Cardiac fibroblast (primary cell): ENCODE results near the gene ZNF524.
A peak's percentile ranks its signal among the peaks of the same experiment; 100 is the strongest.

Experiments used
- DNase-seq, 2 donors: peaks; one replicate each; pipeline versions ENCODE4 v3.0.0 to v3.0.0-alpha.2; 2010; ENCODE audit warnings: low read depth in 2 of 2
- H3K4me3 ChIP-seq, 2 donors: replicated peaks in 1 of 2; 1 replicate in 1 of 2; 2 replicates in 1 of 2; pipeline ENCODE4 v1.5.1; 2011; ENCODE audit warnings: low read depth in 2 of 2, low read length in 2 of 2, mild to moderate bottlenecking in 2 of 2, moderate library complexity in 1 of 2
- TF ChIP-seq, protein P1 (sequence below): IDR thresholded peaks from one replicate; pipeline ENCODE4 v1.5.1; 2011; ENCODE audit warnings: low read depth, mild to moderate bottlenecking, low read length, inconsistent platforms

ZNF524 gene, protein sequence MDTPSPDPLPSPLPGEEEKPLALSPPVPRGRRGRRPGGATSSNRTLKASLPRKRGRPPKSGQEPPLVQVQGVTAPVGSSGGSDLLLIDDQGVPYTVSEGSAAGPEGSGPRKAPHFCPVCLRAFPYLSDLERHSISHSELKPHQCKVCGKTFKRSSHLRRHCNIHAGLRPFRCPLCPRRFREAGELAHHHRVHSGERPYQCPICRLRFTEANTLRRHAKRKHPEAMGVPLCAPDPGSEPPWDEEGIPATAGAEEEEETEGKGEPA

DNA sequence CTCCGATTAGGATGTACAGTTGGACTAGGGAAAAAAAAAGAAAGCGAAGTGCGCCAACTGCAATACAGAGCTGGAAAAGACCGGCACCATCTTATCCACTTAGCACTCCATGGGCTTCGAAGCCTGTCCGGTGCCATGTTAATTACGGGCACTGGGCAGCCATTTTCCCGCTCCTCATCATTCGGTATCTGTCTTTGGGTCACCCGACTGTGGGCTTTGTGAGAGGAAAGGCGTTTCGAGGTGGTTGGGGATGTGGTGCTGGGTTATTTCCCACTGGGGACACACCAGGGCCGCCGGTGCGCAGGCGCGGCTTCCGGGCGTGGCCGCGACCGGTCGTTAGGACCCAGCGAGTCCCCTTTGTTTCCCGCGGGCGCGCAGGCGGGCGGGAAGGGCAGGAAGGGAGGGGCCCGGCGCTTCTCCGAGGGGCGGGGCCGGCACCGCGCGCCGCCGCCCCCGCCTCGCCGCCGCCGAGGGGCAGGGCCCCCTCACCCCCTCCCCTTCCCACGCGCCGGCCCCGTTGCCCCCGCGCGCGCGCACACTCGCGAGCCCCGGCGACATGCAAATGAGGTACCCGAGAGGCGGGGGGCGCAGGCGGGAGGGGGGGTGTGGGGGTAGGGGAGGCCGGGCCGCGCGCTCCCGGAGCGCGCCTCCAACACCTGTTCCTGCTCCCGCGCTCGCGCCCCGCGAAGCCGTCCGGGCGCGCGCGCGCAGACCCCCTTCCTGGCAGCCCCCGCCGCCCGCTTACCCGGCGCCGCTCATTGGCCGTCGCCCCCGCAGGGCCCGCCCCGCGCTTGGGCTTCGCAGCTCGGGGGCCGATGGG is at the start of gene ZNF524:
Gene ZNF524, plus strand, starts transcription at position 447 of the 820 bp plus-strand sequence. CDS start 1,825 bp downstream, outside the sequence.
- TF ChIP-seq, protein P1, sequence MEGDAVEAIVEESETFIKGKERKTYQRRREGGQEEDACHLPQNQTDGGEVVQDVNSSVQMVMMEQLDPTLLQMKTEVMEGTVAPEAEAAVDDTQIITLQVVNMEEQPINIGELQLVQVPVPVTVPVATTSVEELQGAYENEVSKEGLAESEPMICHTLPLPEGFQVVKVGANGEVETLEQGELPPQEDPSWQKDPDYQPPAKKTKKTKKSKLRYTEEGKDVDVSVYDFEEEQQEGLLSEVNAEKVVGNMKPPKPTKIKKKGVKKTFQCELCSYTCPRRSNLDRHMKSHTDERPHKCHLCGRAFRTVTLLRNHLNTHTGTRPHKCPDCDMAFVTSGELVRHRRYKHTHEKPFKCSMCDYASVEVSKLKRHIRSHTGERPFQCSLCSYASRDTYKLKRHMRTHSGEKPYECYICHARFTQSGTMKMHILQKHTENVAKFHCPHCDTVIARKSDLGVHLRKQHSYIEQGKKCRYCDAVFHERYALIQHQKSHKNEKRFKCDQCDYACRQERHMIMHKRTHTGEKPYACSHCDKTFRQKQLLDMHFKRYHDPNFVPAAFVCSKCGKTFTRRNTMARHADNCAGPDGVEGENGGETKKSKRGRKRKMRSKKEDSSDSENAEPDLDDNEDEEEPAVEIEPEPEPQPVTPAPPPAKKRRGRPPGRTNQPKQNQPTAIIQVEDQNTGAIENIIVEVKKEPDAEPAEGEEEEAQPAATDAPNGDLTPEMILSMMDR, result no peak
- H3K4me3 ChIP-seq, result peak within 1 kb of the TSS; percentile 68 to 83
- DNase-seq, result peak; percentile 89 to 93

DNA sequence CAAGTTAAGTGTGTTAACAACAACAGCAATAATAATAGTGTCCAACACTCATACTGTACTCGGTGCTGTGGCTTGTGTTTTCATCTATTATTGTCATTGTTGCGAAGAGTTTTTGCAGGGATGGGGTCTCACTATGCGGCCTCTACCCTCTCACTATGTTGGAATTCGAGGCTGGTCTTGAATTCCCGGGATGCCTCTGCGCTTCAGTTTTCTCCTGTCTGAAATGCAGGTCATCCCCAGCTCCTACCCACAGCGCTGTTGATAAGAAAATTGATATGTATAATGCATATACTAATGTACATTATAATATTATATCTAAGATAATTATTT is 49.8 kb upstream of the ZNF524 start:
- no peak overlapping the region for H3K4me3 ChIP-seq
- TF ChIP-seq, protein P1, result no peak
- DNase-seq, result peak in 1 of 2 donors; percentile 28

- no peak for DNase-seq
- H3K4me3 ChIP-seq, result no peak overlapping the region
- TF ChIP-seq, protein P1, result no peak
Measured at GRCh38 chr19:55552206-55552605, 47.9 kb upstream of the ZNF524 start.

- no peak overlapping the region for H3K4me3 ChIP-seq
- DNase-seq, result peak; percentile 84 to 85
- TF ChIP-seq, protein P1, result no peak
Measured at GRCh38 chr19:55552620-55553019, 47.5 kb upstream of the ZNF524 start.

- TF ChIP-seq, protein P1, result no peak
- no peak overlapping the region for H3K4me3 ChIP-seq
- DNase-seq, result no peak
Measured at GRCh38 chr19:55553217-55554182, 46.6 kb upstream of the ZNF524 start.

DNA sequence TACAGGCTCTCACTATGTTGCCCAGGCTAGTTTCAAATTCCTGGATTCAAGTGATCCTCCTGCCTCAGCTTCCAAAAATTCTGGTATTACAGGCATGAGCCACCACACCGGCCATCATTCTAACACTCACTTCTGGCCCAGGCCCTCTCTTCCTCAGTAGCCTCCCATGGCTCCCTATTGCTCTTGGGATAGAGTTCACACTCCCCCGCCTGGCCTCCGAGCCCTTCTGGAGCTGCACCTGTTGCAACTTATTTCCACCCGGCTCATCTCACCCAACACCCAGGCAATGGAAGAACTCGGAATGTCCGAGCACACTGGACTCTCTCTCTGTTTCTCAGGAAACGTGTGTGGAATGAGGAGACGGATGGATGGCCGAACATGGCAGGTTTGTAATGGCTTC is 45.8 kb upstream of the ZNF524 start:
- DNase-seq, result no peak
- TF ChIP-seq, protein P1, result no peak
- no peak overlapping the region for H3K4me3 ChIP-seq
